IPS-20b (cell line): ENCODE results near the gene AGAP1.
"Not testable (repeated sequence)": the region's sequence is repeated elsewhere in the genome, so short reads cannot be mapped to it uniquely, and the experiment has no call there.

Experiments
- H3K27ac ChIP-seq: one replicate; pipeline ENCODE4 v1.5.1; 2013; ENCODE audit warnings: low read length
- H3K27me3 ChIP-seq: 2 replicates; pipeline ENCODE4 v1.6.1; 2013; ENCODE audit warnings: mild to moderate bottlenecking, low read length, inconsistent platforms; ENCODE audit not compliant: insufficient read depth
- H3K36me3 ChIP-seq: 2 replicates; pipeline ENCODE4 v1.6.1; 2013; ENCODE audit warnings: low read depth, mild to moderate bottlenecking, inconsistent platforms, low read length, moderate library complexity; ENCODE audit not compliant: insufficient read depth
- H3K4me1 ChIP-seq: 2 replicates; pipeline ENCODE4 v1.6.1; 2013; ENCODE audit warnings: mild to moderate bottlenecking, control low read depth, inconsistent platforms, low read length, moderate library complexity; ENCODE audit not compliant: insufficient read depth
- H3K4me3 ChIP-seq: 2 replicates; pipeline ENCODE4 v1.5.1; 2013; ENCODE audit warnings: mild to moderate bottlenecking, low read length, inconsistent platforms
- H3K9ac ChIP-seq: 2 replicates; pipeline ENCODE4 v1.6.1; 2013; ENCODE audit warnings: low read depth, mild to moderate bottlenecking, inconsistent platforms, low read length, moderate library complexity
- H3K9me3 ChIP-seq: 2 replicates; pipeline ENCODE4 v1.6.1; 2013; ENCODE audit warnings: mild to moderate bottlenecking, low read depth, low read length, inconsistent platforms; ENCODE audit not compliant: insufficient read depth

AGAP1 gene

GRCh38 chr2:236061899-236062298 is 568.1 kb downstream of the AGAP1 start:
- Histone ChIP-seq H3K27me3 (no peaks in the 10 kb centered on the region), H3K4me3 (no peak overlapping the region), H3K36me3 (0 out of 2 replicates have a peak, but pooled peaks cover 5% of the 10 kb centered on the region), H3K9ac (no peak overlapping the region), H3K9me3 (peaks cover 5% of the 10 kb centered on the region; the same call in 1 of the 2 replicates), H3K4me1 (peaks cover 19% of the 10 kb centered on the region; the same call in 1 of the 2 replicates), H3K27ac (no peak overlapping the region)

- not testable (repeated sequence) for H3K9me3 ChIP-seq, H3K9ac ChIP-seq, H3K4me3 ChIP-seq, H3K36me3 ChIP-seq, H3K27me3 ChIP-seq, H3K27ac ChIP-seq
- H3K4me1 ChIP-seq = peaks cover 19% of the 10 kb centered on the region; the same call in 1 of the 2 replicates
Observed at GRCh38 chr2:236062806-236063205, 569.0 kb downstream of the AGAP1 start.

GRCh38 chr2:236063994-236064393 is 570.2 kb downstream of the AGAP1 start:
- Histone ChIP-seq H3K36me3 (no peaks in the 10 kb centered on the region), H3K9ac (no peak overlapping the region)

GRCh38 chr2:236065314-236066160 is 571.7 kb downstream of the AGAP1 start:
- Histone ChIP-seq H3K9ac (no peak overlapping the region), H3K4me3 (no peak overlapping the region), H3K4me1 (peaks cover 19% of the 10 kb centered on the region; the same call in 1 of the 2 replicates), H3K36me3 (no peaks in the 10 kb centered on the region), H3K9me3 (no peaks in the 10 kb centered on the region), H3K27me3 (no peaks in the 10 kb centered on the region), H3K27ac (no peak overlapping the region)

More at GRCh38 chr2:236063994-236064393, 570.2 kb downstream of the AGAP1 start:
- Histone ChIP-seq H3K9me3 (no peaks in the 10 kb centered on the region), H3K4me3 (no peak overlapping the region), H3K4me1 (peaks cover 19% of the 10 kb centered on the region; the same call in 1 of the 2 replicates), H3K27me3 (no peaks in the 10 kb centered on the region), H3K27ac (no peak overlapping the region)

DNA sequence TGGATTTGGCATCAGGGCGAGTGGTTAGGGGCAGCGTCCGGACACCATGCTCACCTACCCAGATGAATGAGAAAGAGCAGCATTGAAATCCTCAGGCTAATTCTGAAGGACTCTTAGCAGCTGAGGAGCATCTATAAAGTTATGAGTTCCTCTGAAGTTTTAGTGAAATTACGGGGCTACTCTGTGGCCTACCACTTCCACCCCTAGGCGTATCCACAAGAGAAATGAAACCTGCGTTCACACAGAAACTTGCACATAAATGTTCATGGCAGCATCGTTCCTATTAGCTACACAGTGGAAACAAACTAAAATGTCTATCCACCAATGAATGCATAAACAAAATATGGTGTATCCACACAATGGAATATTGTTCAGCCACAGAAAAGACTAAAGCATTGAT is 576.4 kb downstream of the AGAP1 start:
- Histone ChIP-seq H3K4me3 (no peak overlapping the region), H3K9ac (no peak overlapping the region), H3K4me1 (peaks cover 14% of the 10 kb centered on the region; the same call in 1 of the 2 replicates), H3K27me3 (no peaks in the 10 kb centered on the region), H3K9me3 (no peaks in the 10 kb centered on the region), H3K27ac (no peak overlapping the region), H3K36me3 (no peaks in the 10 kb centered on the region)

DNA sequence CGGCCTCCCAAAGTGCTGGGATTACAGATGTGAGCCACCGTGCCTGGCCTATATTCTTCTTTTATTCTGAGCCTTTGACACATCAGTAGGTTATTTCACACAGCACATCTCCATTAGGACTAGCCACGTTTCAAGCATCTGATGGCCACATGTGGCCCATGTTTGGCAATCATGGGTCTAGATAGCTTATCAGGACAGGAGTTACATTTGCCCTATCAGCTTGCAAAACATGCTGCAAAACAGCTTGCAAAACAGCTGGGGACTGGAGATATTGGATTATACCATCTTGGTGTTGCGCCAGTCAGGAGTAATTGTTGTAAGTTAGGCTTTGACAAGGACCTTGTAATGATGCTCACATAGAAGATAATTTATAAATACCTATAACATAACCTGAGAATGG is 579.4 kb downstream of the AGAP1 start:
- Histone ChIP-seq H3K4me3 (no peak overlapping the region), H3K36me3 (no peaks in the 10 kb centered on the region), H3K27me3 (no peaks in the 10 kb centered on the region), H3K9ac (no peak overlapping the region), H3K27ac (no peak overlapping the region), H3K4me1 (peaks cover 8% of the 10 kb centered on the region; the same call in 1 of the 2 replicates), H3K9me3 (no peaks in the 10 kb centered on the region)

- H3K9ac ChIP-seq = no peak overlapping the region
- H3K4me3 ChIP-seq = no peak overlapping the region
- H3K9me3 ChIP-seq = no peaks in the 10 kb centered on the region
- no peaks in the 10 kb centered on the region for H3K27me3 ChIP-seq
- peaks cover 8% of the 10 kb centered on the region; the same call in 1 of the 2 replicates for H3K4me1 ChIP-seq
- no peaks in the 10 kb centered on the region for H3K36me3 ChIP-seq
- no peak overlapping the region for H3K27ac ChIP-seq
Observed at GRCh38 chr2:236073867-236074655, 580.2 kb downstream of the AGAP1 start.

DNA sequence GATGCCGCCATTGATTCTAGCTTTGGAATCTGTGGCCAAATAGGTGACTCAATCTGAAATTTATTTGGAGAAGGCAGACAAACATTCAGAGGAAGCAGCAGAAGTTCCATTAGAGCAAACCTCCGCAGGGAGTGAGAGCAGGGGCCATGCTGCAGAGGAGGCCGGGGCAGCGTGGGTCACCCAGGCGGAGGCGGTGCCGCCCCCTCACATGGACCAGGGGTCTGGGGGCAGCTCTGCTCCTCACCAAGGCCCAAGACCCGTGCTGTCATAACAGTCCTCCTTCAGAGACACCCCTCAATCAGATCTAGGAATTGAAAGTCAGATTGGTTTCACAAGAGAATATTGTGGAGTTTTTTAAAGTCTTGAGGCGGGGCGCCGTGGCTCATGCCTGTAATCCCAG is 582.0 kb downstream of the AGAP1 start:
- Histone ChIP-seq H3K4me1 (peaks cover 8% of the 10 kb centered on the region; the same call in 1 of the 2 replicates), H3K36me3 (no peaks in the 10 kb centered on the region), H3K27me3 (no peaks in the 10 kb centered on the region), H3K27ac (no peak overlapping the region), H3K9me3 (no peaks in the 10 kb centered on the region), H3K9ac (no peak overlapping the region), H3K4me3 (no peak overlapping the region)

DNA sequence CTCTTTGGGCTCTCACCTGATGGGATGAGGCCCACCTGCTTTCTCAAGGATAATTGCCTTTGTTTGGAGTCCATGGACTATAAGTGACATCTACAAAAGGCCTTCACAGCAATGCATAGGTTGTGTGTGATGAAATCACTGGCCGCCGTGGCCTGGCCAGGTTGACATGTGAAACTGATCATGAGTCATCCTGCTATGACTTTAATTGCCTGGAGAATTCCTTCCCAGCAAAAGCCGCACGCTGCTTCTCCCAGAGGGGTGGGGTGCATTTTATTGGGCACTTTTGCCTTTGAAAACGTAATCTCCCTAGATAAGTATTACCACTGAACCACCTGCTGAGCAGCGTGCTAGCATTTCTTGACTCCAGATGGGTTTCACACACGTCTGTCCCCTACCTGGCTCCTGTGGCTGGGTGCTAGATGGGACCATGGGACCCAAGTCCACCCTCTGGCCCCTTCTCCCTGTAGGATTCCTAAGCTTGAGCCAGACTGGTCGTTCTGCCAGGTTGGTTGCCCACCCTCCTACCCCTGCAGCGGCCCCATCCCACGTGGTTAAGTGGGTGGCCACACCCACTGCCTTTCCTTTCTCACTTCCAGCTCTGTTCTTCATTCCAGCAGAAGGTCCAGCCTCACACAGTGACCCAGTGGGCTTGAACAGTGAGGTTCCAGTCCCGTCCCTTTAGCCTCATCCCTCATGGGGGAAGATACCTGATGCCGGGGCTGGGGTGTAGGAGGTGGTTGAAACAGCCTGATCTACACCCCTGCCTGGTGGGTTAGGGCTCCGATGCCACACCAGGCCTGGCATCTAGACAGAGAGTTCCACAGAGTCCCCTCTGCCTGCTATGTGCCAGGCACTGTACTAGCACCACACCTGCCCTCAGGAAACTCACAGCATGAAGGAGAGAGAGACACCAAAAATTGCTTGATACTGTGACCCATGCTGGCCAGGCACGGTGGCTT is 584.7 kb downstream of the AGAP1 start:
- no peaks in the 10 kb centered on the region for H3K36me3 ChIP-seq
- H3K9ac ChIP-seq = no peak overlapping the region

GRCh38 chr2:236080412-236080811 is 586.6 kb downstream of the AGAP1 start:
- H3K4me3 ChIP-seq = no peak overlapping the region
- no peak overlapping the region for H3K27ac ChIP-seq
- H3K9me3 ChIP-seq = no peaks in the 10 kb centered on the region
- H3K4me1 ChIP-seq = peaks cover 23% of the 10 kb centered on the region
- H3K36me3 ChIP-seq = no peaks in the 10 kb centered on the region
- no peaks in the 10 kb centered on the region for H3K27me3 ChIP-seq
- H3K9ac ChIP-seq = no peak overlapping the region

More for the DNA sequence above, 584.7 kb downstream of the AGAP1 start:
- Histone ChIP-seq H3K9me3 (no peaks in the 10 kb centered on the region), H3K4me3 (no peak overlapping the region), H3K27ac (no peak overlapping the region), H3K27me3 (no peaks in the 10 kb centered on the region), H3K4me1 (peaks cover 19% of the 10 kb centered on the region)

- Histone ChIP-seq H3K36me3 (no peaks in the 10 kb centered on the region), H3K4me1 (peaks cover 30% of the 10 kb centered on the region), H3K27ac (no peak overlapping the region), H3K4me3 (no peak overlapping the region), H3K9me3 (no peaks in the 10 kb centered on the region), H3K9ac (no peak overlapping the region), H3K27me3 (no peaks in the 10 kb centered on the region)
Observed at GRCh38 chr2:236081171-236081570, 587.3 kb downstream of the AGAP1 start.
